ENCODE data around the gene ONECUT3. TPM values are rescaled to one million over a fixed set of nuclear protein-coding genes. Genes with fewer than 3 reads are reported as not detected.

Gene ONECUT3
- total and polyA plus RNA-seq, 4 donors: not detected

GRCh38 chr19:1745589-1746031 lies 7.7 kb upstream of the ONECUT3 start:
- 2% methylated on average over 14 of the region's 14 CpGs for WGBS

GRCh38 chr19:1746401-1747284 lies 6.7 kb upstream of the ONECUT3 start:
- no peak for DNase-seq (ENCODE audit: low spot score)
- Histone ChIP-seq H3K4me1 (ENCODE audit: control insufficient read depth in 4 of 4, insufficient read depth in 4 of 4, low read length in 3 of 4) (peaks cover 0 to 13% (median 7%) of the 10 kb centered on the region in 4 donors), H3K4me3 (ENCODE audit: low read depth in 1 of 3, low read length in 3 of 3) (no peak overlapping the region), H3K9ac (ENCODE audit: low read depth in 1 of 2, low read length in 2 of 2) (no peak overlapping the region), H3K27me3 (ENCODE audit: control insufficient read depth in 4 of 4, insufficient read depth in 4 of 4, low read length in 3 of 4) (peaks cover 6 to 19% (median 7%) of the 10 kb centered on the region in 4 donors), H3K9me3 (ENCODE audit: control insufficient read depth in 4 of 4, low read length in 3 of 4) (no peaks in the 10 kb centered on the region), H3K36me3 (ENCODE audit: control insufficient read depth in 4 of 4, insufficient read depth in 3 of 4, low read depth in 1 of 4, low read length in 3 of 4) (no peaks in the 10 kb centered on the region), H3K27ac (ENCODE audit: low read depth in 1 of 2, low read length in 2 of 2) (no peak overlapping the region)
- TF ChIP-seq REST (IDR thresholded peaks at IDR 0.05) (no peak), YY1 (IDR thresholded peaks at IDR 0.05) (no peak), HNF4A (conservative IDR thresholded peaks at IDR 0.05) (no peak), FOXA1 (IDR thresholded peaks at IDR 0.05) (no peak)
- TF ChIP-seq, protein P1, sequence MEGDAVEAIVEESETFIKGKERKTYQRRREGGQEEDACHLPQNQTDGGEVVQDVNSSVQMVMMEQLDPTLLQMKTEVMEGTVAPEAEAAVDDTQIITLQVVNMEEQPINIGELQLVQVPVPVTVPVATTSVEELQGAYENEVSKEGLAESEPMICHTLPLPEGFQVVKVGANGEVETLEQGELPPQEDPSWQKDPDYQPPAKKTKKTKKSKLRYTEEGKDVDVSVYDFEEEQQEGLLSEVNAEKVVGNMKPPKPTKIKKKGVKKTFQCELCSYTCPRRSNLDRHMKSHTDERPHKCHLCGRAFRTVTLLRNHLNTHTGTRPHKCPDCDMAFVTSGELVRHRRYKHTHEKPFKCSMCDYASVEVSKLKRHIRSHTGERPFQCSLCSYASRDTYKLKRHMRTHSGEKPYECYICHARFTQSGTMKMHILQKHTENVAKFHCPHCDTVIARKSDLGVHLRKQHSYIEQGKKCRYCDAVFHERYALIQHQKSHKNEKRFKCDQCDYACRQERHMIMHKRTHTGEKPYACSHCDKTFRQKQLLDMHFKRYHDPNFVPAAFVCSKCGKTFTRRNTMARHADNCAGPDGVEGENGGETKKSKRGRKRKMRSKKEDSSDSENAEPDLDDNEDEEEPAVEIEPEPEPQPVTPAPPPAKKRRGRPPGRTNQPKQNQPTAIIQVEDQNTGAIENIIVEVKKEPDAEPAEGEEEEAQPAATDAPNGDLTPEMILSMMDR (IDR thresholded peaks at IDR 0.05; ENCODE audit: low read depth, low read length, missing input control): no peak
- TF ChIP-seq, protein P2, sequence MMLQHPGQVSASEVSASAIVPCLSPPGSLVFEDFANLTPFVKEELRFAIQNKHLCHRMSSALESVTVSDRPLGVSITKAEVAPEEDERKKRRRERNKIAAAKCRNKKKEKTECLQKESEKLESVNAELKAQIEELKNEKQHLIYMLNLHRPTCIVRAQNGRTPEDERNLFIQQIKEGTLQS (IDR thresholded peaks at IDR 0.05): no peak
- WGBS: 6% methylated on average over 31 of the region's 31 CpGs

More at GRCh38 chr19:1745589-1746031, 7.7 kb upstream of the ONECUT3 start:
- Histone ChIP-seq H3K36me3 (ENCODE audit: control insufficient read depth in 4 of 4, insufficient read depth in 3 of 4, low read depth in 1 of 4, low read length in 3 of 4) (no peaks in the 10 kb centered on the region), H3K4me3 (ENCODE audit: low read depth in 1 of 3, low read length in 3 of 3) (no peak overlapping the region), H3K27ac (ENCODE audit: low read depth in 1 of 2, low read length in 2 of 2) (no peak overlapping the region), H3K9me3 (ENCODE audit: control insufficient read depth in 4 of 4, low read length in 3 of 4) (no peaks in the 10 kb centered on the region), H3K27me3 (ENCODE audit: control insufficient read depth in 4 of 4, insufficient read depth in 4 of 4, low read length in 3 of 4) (peaks cover 3 to 16% (median 5%) of the 10 kb centered on the region in 4 donors), H3K9ac (ENCODE audit: low read depth in 1 of 2, low read length in 2 of 2) (no peak overlapping the region), H3K4me1 (ENCODE audit: control insufficient read depth in 4 of 4, insufficient read depth in 4 of 4, low read length in 3 of 4) (peaks cover 0 to 13% (median 7%) of the 10 kb centered on the region in 4 donors)
- no peak for DNase-seq (ENCODE audit: low spot score)
- no peak for TF ChIP-seq EGR1 (IDR thresholded peaks at IDR 0.05; ENCODE audit: low read depth in 2 of 2)
- TF ChIP-seq, protein P3, sequence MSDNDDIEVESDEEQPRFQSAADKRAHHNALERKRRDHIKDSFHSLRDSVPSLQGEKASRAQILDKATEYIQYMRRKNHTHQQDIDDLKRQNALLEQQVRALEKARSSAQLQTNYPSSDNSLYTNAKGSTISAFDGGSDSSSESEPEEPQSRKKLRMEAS (IDR thresholded peaks at IDR 0.05): no peak

Data from liver (tissue), 9 donors.